Left lung (tissue), 10 donors: Measurements from ENCODE around the gene CEP95. TPM values are rescaled to one million over a fixed set of nuclear protein-coding genes. Genes with fewer than 3 reads are reported as not detected.

Experiments
- ATAC-seq: fragments of 200-7000 bp; cut with Tn5 transposase; one replicate; pipeline ENCODE4 v1.9.1; 2020; ENCODE audit warnings: moderate library complexity
- DNase-seq, 4 donors: peaks; one replicate each; pipeline ENCODE4 v3.0.0-alpha.2; 2013 to 2020
- H3K27ac ChIP-seq, 2 donors: fragments of 200-600 bp; sonication (generic) in 1 of 2; one replicate each; pipeline versions ENCODE4 v1.5.0 to v1.8.0; 2020 to 2021
- H3K27me3 ChIP-seq, 2 donors: fragments of 200-600 bp; sonication (generic) in 1 of 2; one replicate each; pipeline versions ENCODE4 v1.5.0 to v1.8.0; 2020 to 2021
- H3K36me3 ChIP-seq, 2 donors: fragments of 200-600 bp; sonication (generic) in 1 of 2; one replicate each; pipeline versions ENCODE4 v1.5.0 to v1.8.0; 2020 to 2021
- H3K4me1 ChIP-seq, 2 donors: fragments of 200-600 bp; one replicate each; pipeline ENCODE4 v1.8.0; 2021
- H3K4me3 ChIP-seq, 2 donors: fragments of 200-600 bp; sonication (generic) in 1 of 2; one replicate each; pipeline versions ENCODE4 v1.5.0 to v1.8.0; 2020 to 2021; ENCODE audit warnings: mild to moderate bottlenecking in 1 of 2
- H3K9me3 ChIP-seq, 2 donors: fragments of 200-600 bp; sonication (generic) in 1 of 2; one replicate each; pipeline versions ENCODE4 v1.5.0 to v1.8.0; 2020 to 2021
- intact Hi-C, 2 donors: fragments of 100-400 bp; cut with DNase I; formaldehyde crosslinking; loops; one replicate each; pipeline versions ENCODE4 v1.11.2 to v1.14.2; 2022
- polyA plus RNA-seq, 6 donors: library from polyadenylated mRNA; unstranded; fragments of 120-200 nt; gene quantifications; one replicate each; pipeline ENCODE4 v1.2.1, GENCODE V29; 2013; ENCODE audit not compliant: insufficient read length in 6 of 6
- total RNA-seq, 2 donors: library from RNA; stranded (reverse); fragmentation: NEBNext Ultra II Directional; extraction: Animal tissue kit (Norgen Biotek cat#: 25700); gene quantifications; one replicate each; pipeline ENCODE4 v1.2.1, GENCODE V29; 2021
- TF ChIP-seq, protein P1 (sequence below), 2 donors: fragments of 200-600 bp; sonication (generic) in 1 of 2; IDR thresholded peaks; one replicate each; pipeline versions ENCODE4 v1.5.0 to v1.8.0; 2021; ENCODE audit warnings: antibody characterized with exemption in 2 of 2
- donor health status: DM: no; HTN: yes; CAD: no.
- donor health status: DM: no; HTN: no; CAD: no.

Gene CEP95
- total and polyA plus RNA-seq, 8 donors: 21.2 to 202 (median 148) TPM

DNA sequence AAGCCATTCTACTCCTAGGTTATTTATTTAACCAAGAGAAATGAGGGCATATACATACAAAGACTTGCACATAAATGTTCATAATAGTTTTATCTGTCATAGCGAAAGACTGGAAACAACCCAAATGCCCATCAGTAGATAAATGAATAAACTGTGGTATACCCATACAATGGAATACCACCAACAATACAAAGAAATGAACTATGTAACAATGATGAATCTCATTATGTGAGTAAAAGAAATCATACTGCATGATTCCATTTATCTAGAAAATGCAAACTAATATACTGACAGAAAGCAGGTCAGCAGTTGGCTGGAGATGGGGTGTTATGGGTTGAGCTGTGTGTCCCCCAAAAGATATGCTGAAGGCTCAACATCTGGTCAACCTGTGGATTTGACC is 57.3 kb downstream of the CEP95 start:
- ATAC-seq: no peak
- intact Hi-C loops: no loop called here
- Histone ChIP-seq H3K27me3 (no peaks in the 10 kb centered on the region), H3K27ac (no peak overlapping the region), H3K9me3 (no peaks in the 10 kb centered on the region), H3K36me3 (peaks cover 0 to 70% of the 10 kb centered on the region in 2 donors), H3K4me3 (no peak overlapping the region), H3K4me1 (peaks cover 0 to 5% of the 10 kb centered on the region in 2 donors)
- TF ChIP-seq, protein P1, sequence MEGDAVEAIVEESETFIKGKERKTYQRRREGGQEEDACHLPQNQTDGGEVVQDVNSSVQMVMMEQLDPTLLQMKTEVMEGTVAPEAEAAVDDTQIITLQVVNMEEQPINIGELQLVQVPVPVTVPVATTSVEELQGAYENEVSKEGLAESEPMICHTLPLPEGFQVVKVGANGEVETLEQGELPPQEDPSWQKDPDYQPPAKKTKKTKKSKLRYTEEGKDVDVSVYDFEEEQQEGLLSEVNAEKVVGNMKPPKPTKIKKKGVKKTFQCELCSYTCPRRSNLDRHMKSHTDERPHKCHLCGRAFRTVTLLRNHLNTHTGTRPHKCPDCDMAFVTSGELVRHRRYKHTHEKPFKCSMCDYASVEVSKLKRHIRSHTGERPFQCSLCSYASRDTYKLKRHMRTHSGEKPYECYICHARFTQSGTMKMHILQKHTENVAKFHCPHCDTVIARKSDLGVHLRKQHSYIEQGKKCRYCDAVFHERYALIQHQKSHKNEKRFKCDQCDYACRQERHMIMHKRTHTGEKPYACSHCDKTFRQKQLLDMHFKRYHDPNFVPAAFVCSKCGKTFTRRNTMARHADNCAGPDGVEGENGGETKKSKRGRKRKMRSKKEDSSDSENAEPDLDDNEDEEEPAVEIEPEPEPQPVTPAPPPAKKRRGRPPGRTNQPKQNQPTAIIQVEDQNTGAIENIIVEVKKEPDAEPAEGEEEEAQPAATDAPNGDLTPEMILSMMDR (IDR thresholded peaks at IDR 0.05): no peak
- DNase-seq: no peak

DNA sequence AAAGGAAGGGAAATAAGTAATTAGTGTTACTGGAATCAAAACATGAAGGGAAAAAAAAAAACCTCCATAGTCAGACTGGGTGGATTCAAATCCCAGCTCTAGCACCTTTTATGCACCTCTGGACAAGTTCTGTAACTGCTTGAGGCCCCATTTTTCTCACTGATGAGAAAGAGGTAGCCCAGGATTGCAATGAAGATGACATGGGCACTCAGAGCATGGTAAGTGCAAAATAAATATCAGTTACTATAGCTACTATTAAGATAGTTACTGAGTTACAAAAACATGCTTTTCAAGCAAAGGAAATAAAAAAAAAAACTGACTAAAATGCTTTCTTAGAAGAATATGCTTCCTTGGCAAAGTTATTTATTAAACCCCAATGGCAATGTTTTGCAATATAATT is 58.8 kb downstream of the CEP95 start:
- TF ChIP-seq, protein P1 (IDR thresholded peaks at IDR 0.05): no peak
- ATAC-seq (peak; percentile 72), DNase-seq (peak in 1 of 4 donors; percentile 27)
- Histone ChIP-seq H3K9me3 (no peaks in the 10 kb centered on the region), H3K4me3 (no peak overlapping the region), H3K27me3 (no peaks in the 10 kb centered on the region), H3K36me3 (peaks cover 0 to 70% of the 10 kb centered on the region in 2 donors), H3K27ac (no peak overlapping the region), H3K4me1 (peaks cover 0 to 5% of the 10 kb centered on the region in 2 donors)
- intact Hi-C loops: no loop called here

DNA sequence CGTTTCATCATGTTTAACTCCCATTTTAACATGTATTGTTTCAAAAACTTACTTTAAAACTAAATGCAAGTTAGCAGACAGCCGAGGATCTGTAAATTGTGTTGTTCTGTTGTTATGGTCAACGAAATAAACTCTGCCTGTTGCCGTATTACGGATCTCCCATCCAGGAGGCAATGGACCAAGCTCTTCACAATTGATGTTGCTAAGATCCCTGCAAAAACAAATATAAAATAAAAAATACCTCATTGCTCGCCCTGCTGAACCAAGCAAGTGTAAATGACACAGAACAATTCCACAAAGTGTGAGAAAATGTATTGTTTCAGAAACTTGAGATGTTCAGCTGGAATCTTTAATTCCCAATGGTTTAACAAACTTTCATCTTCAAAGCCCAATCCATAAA is 65.0 kb downstream of the CEP95 start:
- Histone ChIP-seq H3K9me3 (no peaks in the 10 kb centered on the region), H3K27me3 (no peaks in the 10 kb centered on the region), H3K4me1 (peaks cover 0 to 6% of the 10 kb centered on the region in 2 donors), H3K36me3 (peaks cover 0 to 73% of the 10 kb centered on the region in 2 donors), H3K4me3 (no peak overlapping the region), H3K27ac (no peak overlapping the region)
- DNase-seq: no peak
- TF ChIP-seq, protein P1 (IDR thresholded peaks at IDR 0.05): no peak
- no peak for ATAC-seq
- intact Hi-C loops: no loop called here

DNA sequence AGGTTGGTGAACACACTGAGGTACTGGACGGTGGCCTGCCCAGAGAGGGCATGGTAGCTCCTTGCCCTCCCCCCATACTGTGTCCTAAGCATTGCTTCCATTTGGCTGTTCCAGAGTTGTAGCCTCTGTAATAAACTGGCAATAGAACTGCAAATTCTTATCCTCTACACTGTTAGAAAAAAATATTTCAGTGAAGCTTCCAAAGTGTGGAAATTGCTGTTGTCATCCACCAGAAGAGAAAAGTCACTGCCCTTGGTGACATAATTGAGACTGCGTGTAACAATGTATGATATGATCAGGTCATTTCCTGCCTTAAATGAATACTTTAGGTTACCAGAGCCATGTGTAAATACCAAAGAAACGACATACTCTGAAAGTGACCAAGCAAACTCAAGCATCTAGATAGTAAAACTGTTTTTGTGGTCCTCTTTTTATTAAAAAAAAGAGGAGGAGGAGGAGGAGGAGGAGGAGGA is 65.9 kb downstream of the CEP95 start:
- intact Hi-C loops: no loop called here
- Histone ChIP-seq H3K4me1 (peaks cover 0 to 6% of the 10 kb centered on the region in 2 donors), H3K27me3 (no peaks in the 10 kb centered on the region), H3K36me3 (peaks cover 0 to 77% of the 10 kb centered on the region in 2 donors), H3K4me3 (no peak overlapping the region), H3K9me3 (no peaks in the 10 kb centered on the region), H3K27ac (peak overlapping the region; percentile 13 to 57)
- DNase-seq: no peak
- peak; percentile 33 for ATAC-seq
- TF ChIP-seq, protein P1 (IDR thresholded peaks at IDR 0.05): no peak

GRCh38 chr17:64573214-64573613 is 66.4 kb downstream of the CEP95 start:
- TF ChIP-seq, protein P1 (IDR thresholded peaks at IDR 0.05): no peak
- Histone ChIP-seq H3K4me1 (peaks cover 0 to 6% of the 10 kb centered on the region in 2 donors), H3K4me3 (no peak overlapping the region), H3K27ac (peak overlapping the region; percentile 22 to 28), H3K36me3 (peaks cover 0 to 77% of the 10 kb centered on the region in 2 donors), H3K9me3 (no peaks in the 10 kb centered on the region), H3K27me3 (no peaks in the 10 kb centered on the region)
- ATAC-seq: no peak
- DNase-seq: no peak
- intact Hi-C loops: no loop called here
